Heart left ventricle (tissue), 16 donors: Measurements from ENCODE around the gene ARHGDIB. TPM values are rescaled to one million over a fixed set of nuclear protein-coding genes. Genes with fewer than 3 reads are reported as not detected.

Experiments
- ATAC-seq, 4 donors: fragments of 200-7000 bp; cut with Tn5 transposase; one replicate each; pipeline ENCODE4 v1.9.1; 2020 to 2022; ENCODE audit warnings: moderate library complexity in 4 of 4, mild to moderate bottlenecking in 3 of 4, moderate number of reproducible peaks in 1 of 4
- DNase-seq, 5 donors: peaks; one replicate each; pipeline ENCODE4 v3.0.0-alpha.2; 2020
- H3K27ac ChIP-seq, 12 donors: fragments of 200-600 bp; sonication (generic) in 4 of 12; one replicate each; pipeline versions ENCODE4 v1.5.0 to v1.8.0; 2016 to 2022; ENCODE audit warnings: mild to moderate bottlenecking in 2 of 12
- H3K27me3 ChIP-seq, 9 donors: fragments of 200-600 bp; sonication (generic) in 2 of 9; one replicate each; pipeline versions ENCODE4 v1.5.1 to v1.8.0; 2016 to 2022; ENCODE audit warnings: mild to moderate bottlenecking in 3 of 9
- H3K36me3 ChIP-seq, 9 donors: fragments of 200-600 bp; sonication (generic) in 2 of 9; one replicate each; pipeline versions ENCODE4 v1.5.0 to v1.8.0; 2018 to 2022; ENCODE audit warnings: mild to moderate bottlenecking in 2 of 9
- H3K4me1 ChIP-seq, 12 donors: fragments of 200-600 bp; sonication (generic) in 4 of 12; one replicate each; pipeline versions ENCODE4 v1.5.0 to v1.8.0; 2016 to 2022; ENCODE audit warnings: mild to moderate bottlenecking in 3 of 12
- H3K4me3 ChIP-seq, 12 donors: fragments of 200-600 bp; sonication (generic) in 4 of 12; one replicate each; pipeline versions ENCODE4 v1.5.0 to v1.8.0; 2017 to 2022; ENCODE audit warnings: mild to moderate bottlenecking in 9 of 12, moderate library complexity in 4 of 12
- H3K9me3 ChIP-seq, 12 donors: fragments of 200-600 bp; sonication (generic) in 4 of 12; one replicate each; pipeline versions ENCODE4 v1.5.0 to v1.8.0; 2016 to 2022; ENCODE audit warnings: mild to moderate bottlenecking in 1 of 12
- POLR2A ChIP-seq, 2 donors: fragments of 450-650 bp; IDR thresholded peaks; one replicate each; pipeline ENCODE4 v1.6.1; 2017; ENCODE audit warnings: antibody characterized with exemption in 2 of 2, mild to moderate bottlenecking in 2 of 2, moderate library complexity in 2 of 2
- WGBS, 4 donors: extraction: QIAGEN DNeasy Blood & Tissue Kit in 2 of 4; methylation state at CpG; one replicate each; pipeline versions ENCODE4 v1.1.5 to v1.1.7; 2013 to 2018; 5-methylcytosine and 5-hydroxymethylcytosine counted together
- intact Hi-C, 10 donors: fragments of 100-400 bp; cut with DNase I; formaldehyde crosslinking; loops; one replicate each; pipeline versions ENCODE4 v1.11.1 to v1.14.2; 2022
- polyA plus RNA-seq, 2 donors: library from polyadenylated mRNA; stranded (reverse); fragments of 200-250 nt; gene quantifications; one replicate each; pipeline ENCODE4 v1.2.3, GENCODE V29; 2013
- total RNA-seq, 9 donors: library from RNA; depleted of rRNA in 2 of 9; stranded (reverse); fragments of >200 nt in 2 of 9; fragmentation: NEBNext Ultra II Directional in 3 of 9; extraction: Animal tissue kit (Norgen Biotek cat#: 25700) in 3 of 9; gene quantifications; one replicate each; pipeline versions ENCODE4 v1.1.0 to v1.2.4, GENCODE V29; 2016 to 2023
- TF ChIP-seq, protein P1 (sequence below), 12 donors: fragments of 200-600 bp; sonication (generic) in 4 of 12; IDR thresholded peaks; one replicate each; pipeline versions ENCODE4 v1.5.0 to v1.8.0; 2018 to 2022; ENCODE audit warnings: antibody characterized with exemption in 12 of 12, mild to moderate bottlenecking in 5 of 12
- donor health status: ischemic (EF 13 %, LVEDD 7.1; RV severe dilation, severe dysfunction).
- donor health status: healthy with polysubstance abuse.
- donor health status: DM: no; HTN: yes; CAD: no.
- donor health status: DM: no; HTN: no; CAD: no.
- donor health status: ischemic (EF 25% LVEDD 6.9; RV normal size, moderate dysfunction).
- donor health status: ischemic (EF 25% LVEDD 5.7; RV mildly dilated, moderate dysfunction).
- donor health status: healthy.
- donor health status: DM: yes; HTN: yes; CAD: no.
- donor health status: ischemic (EF 35%, LVEDD 5.7; RV mildly dilated, moderate dysfunction).
- donor health status: nonischemic (EF 11% LVEDD 7.7; RV severe dilation, severe dysfunction).
- donor health status: DM: yes; HTN: yes; CAD: no.
- donor health status: PGD.
- donor health status: ischemic (EF 29% LVEDD 5.4; RV normal size, mild dysfunction).
- donor health status: nonischemic (EF 23%, LVEDD 6.1; RV moderate dilation, normal function).

ARHGDIB gene
- total and polyA plus RNA-seq, 11 donors: 30.5 to 256 (median 65.8) TPM

DNA sequence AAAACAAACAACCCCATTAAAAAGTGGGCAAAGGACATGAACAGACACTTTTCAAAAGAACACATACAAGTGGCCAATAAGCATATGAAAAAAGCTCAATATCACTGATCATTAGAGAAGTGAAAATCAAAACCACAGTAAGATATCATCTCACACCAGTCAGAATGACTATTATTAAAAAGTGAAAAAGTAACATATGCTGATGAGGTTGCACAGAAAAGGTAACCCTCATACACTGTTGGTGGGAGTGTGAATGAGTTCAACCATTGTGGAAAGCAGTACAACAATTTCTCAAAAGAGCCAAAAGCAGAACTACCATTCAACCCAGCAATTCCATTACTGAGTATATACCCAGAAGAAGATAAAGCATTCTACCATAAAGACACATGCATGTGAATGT is 29.7 kb upstream of the ARHGDIB start:
- no peaks in the 10 kb centered on the region for H3K27me3 ChIP-seq
- no peak for DNase-seq
- no peak overlapping the region for H3K4me3 ChIP-seq

DNA sequence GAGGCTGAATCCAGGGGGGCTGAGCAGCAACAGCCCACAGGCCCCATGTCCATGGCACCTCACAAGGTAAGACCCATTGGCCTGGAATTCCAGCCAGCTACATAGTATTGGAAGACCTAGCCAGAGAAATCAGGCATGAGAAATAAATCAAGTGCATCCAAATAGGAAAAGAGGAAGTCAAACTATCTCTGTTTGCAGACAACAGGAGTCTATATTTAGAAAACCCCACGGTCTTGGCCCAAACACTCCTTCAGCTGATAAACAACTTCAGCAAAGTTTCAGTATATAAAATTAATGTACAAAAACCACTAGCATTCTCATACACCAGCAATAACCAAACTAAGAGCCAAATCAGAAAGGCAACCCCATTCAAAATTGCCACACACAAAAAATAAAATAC is 28.4 kb upstream of the ARHGDIB start:
- intact Hi-C loops: loop anchor here in 7 of 10 donors (5.0 to 10.0 kb wide), 6 partner anchors 55 to 752 kb away; partner anchors contain the start of genes ERP27 (in 1 of the 7) and RERG (in 1 of the 7)
- DNase-seq: no peak
- Histone ChIP-seq H3K9me3 (peaks cover 0 to 15% (median 2%) of the 10 kb centered on the region in 12 donors), H3K36me3 (no peaks in the 10 kb centered on the region), H3K27me3 (no peaks in the 10 kb centered on the region), H3K27ac (peak overlapping the region in 2 of 12 donors; percentile 23 to 35), H3K4me3 (no peak overlapping the region), H3K4me1 (peaks cover 0 to 36% (median 0%) of the 10 kb centered on the region in 12 donors)
- WGBS, 4 donors: 5 to 24% (median 13%) methylated on average over 1 of the region's 1 CpG
- no peak for ATAC-seq
- TF ChIP-seq, protein P1, sequence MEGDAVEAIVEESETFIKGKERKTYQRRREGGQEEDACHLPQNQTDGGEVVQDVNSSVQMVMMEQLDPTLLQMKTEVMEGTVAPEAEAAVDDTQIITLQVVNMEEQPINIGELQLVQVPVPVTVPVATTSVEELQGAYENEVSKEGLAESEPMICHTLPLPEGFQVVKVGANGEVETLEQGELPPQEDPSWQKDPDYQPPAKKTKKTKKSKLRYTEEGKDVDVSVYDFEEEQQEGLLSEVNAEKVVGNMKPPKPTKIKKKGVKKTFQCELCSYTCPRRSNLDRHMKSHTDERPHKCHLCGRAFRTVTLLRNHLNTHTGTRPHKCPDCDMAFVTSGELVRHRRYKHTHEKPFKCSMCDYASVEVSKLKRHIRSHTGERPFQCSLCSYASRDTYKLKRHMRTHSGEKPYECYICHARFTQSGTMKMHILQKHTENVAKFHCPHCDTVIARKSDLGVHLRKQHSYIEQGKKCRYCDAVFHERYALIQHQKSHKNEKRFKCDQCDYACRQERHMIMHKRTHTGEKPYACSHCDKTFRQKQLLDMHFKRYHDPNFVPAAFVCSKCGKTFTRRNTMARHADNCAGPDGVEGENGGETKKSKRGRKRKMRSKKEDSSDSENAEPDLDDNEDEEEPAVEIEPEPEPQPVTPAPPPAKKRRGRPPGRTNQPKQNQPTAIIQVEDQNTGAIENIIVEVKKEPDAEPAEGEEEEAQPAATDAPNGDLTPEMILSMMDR (IDR thresholded peaks at IDR 0.05): no peak
- no peak for TF ChIP-seq POLR2A (IDR thresholded peaks at IDR 0.05)

More for the DNA sequence above, 29.7 kb upstream of the ARHGDIB start:
- TF ChIP-seq, protein P1 (IDR thresholded peaks at IDR 0.05): no peak
- no peak for TF ChIP-seq POLR2A (IDR thresholded peaks at IDR 0.05)
- peaks cover 0 to 15% (median 2%) of the 10 kb centered on the region in 12 donors for H3K9me3 ChIP-seq
- H3K27ac ChIP-seq: no peak overlapping the region
- intact Hi-C loops: loop anchor here in 6 of 10 donors (5.0 to 10.0 kb wide), 5 partner anchors 234 to 754 kb away; partner anchors contain the start of gene RERG (in 1 of the 6)
- peaks cover 0 to 44% (median 3%) of the 10 kb centered on the region in 12 donors for H3K4me1 ChIP-seq
- H3K36me3 ChIP-seq: no peaks in the 10 kb centered on the region
- ATAC-seq: no peak

DNA sequence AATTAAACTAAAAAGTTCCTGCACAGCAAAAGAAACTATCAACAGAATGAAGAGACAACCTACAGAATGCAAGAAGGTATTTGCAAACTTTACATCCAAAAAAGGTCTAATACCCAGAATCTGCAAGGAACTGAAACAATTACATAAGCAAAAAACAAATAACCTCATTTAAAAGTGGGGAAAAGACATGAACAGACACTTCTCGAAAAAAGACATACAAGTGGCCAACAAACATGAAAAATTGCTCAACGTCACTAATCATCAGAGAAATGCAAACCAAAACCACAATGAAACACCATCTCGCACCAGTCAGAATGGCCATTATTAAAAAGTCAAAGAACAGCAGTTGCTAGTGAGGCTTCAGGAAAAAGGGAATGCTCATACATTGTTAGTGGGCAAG is 26.6 kb upstream of the ARHGDIB start:
- Histone ChIP-seq H3K27ac (peak overlapping the region in 1 of 12 donors; percentile 54), H3K4me3 (no peak overlapping the region), H3K36me3 (no peaks in the 10 kb centered on the region), H3K9me3 (peaks cover 0 to 15% (median 2%) of the 10 kb centered on the region in 12 donors), H3K27me3 (no peaks in the 10 kb centered on the region), H3K4me1 (peaks cover 0 to 31% (median 0%) of the 10 kb centered on the region in 12 donors)
- TF ChIP-seq, protein P1 (IDR thresholded peaks at IDR 0.05): no peak
- no peak for TF ChIP-seq POLR2A (IDR thresholded peaks at IDR 0.05)
- ATAC-seq: no peak
- intact Hi-C loops: loop anchor here in 1 of 10 donors (10.0 kb wide), 1 partner anchor 53 kb away; the partner anchor contains the start of gene ERP27
- DNase-seq: no peak
- WGBS, 4 donors: 83 to 95% (median 92%) methylated on average over 3 of the region's 3 CpGs

DNA sequence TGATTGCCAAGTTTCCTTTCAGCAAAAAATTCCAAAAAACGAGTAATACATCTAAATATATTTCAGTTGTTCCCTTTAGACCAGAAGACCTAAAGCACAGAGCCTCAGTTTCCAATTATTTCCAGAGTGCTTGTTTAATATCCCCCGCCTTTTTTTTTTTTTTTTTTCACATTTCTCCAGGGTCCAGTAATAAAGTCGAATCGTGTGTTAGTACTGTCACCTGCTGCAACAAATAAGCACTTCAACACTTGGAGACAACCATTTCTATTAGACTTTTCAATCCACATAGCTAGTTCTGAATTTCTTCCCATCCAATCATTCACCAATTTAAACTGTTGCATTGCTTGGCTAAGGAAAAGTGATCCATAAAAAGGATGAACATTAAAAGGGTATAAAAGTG is 25.0 kb upstream of the ARHGDIB start:
- intact Hi-C loops: loop anchor here in 1 of 10 donors (10.0 kb wide), 1 partner anchor 52 kb away; the partner anchor contains the start of gene ERP27
- 59 to 69% (median 61%) methylated on average over 4 of the region's 4 CpGs for WGBS, 4 donors
- ATAC-seq: no peak
- Histone ChIP-seq H3K9me3 (peaks cover 0 to 11% (median 2%) of the 10 kb centered on the region in 12 donors), H3K27me3 (no peaks in the 10 kb centered on the region), H3K4me3 (no peak overlapping the region), H3K27ac (no peak overlapping the region), H3K4me1 (peaks cover 0 to 40% (median 0%) of the 10 kb centered on the region in 12 donors), H3K36me3 (no peaks in the 10 kb centered on the region)
- TF ChIP-seq, protein P1 (IDR thresholded peaks at IDR 0.05): peak in 7 of 12 donors; percentile 29 to 49 (median 32)
- no peak for TF ChIP-seq POLR2A (IDR thresholded peaks at IDR 0.05)
- DNase-seq: no peak
